Measurements from ENCODE around the gene CFAP53. TPM values are rescaled to one million over a fixed set of nuclear protein-coding genes. Genes with fewer than 3 reads are reported as not detected.

The CFAP53 gene
- total and polyA plus RNA-seq, 2 of the 13 experiments (the other 11 are each of a cell fraction or from before 2014, with no cell fraction given), result 0.05 to 0.07 TPM

DNA sequence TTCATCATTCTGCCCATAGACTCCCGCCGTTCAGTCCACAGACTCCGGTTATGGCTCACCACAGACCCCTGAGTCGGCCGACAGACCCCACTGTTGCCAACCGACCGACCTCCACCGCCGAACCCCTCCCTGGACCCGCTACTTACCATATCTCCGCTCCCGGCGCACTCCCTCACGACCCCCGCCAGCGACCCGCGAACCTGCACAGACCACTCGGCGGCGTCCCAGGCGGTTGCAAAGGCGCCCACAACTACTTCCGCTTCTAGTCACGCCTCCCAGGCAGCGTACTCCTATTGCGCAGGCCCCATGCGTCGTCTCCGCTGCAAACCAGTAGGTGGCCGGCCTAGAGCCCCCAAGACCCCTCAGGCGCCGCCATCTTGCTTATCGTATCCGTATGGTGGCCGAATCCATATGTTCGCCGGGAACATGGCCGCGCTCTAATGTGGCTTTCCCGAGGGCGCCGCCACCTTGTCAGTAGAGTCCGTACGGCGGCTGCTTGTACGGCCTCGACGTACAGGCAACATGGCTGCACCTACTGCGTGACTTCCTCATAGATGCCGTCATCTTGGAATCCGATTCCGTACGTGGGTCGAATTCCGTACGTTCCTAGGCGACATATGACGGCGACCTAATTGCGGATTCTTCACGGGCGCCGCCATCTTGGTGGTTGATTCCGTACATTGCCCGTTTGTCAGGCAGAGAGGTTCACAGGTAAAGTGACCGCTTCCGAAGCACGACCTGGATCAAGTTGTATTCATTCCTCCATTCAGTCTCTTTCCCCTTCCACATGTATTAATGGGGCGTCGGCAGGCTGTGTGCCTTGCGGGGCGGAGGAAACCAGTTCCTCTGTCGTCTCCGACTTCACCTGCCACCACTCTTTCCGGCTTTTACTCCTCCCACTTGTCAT lies 21.4 kb upstream of the CFAP53 start, which contains the start of gene CXXC1 (continued):
- TF ChIP-seq, protein P1, sequence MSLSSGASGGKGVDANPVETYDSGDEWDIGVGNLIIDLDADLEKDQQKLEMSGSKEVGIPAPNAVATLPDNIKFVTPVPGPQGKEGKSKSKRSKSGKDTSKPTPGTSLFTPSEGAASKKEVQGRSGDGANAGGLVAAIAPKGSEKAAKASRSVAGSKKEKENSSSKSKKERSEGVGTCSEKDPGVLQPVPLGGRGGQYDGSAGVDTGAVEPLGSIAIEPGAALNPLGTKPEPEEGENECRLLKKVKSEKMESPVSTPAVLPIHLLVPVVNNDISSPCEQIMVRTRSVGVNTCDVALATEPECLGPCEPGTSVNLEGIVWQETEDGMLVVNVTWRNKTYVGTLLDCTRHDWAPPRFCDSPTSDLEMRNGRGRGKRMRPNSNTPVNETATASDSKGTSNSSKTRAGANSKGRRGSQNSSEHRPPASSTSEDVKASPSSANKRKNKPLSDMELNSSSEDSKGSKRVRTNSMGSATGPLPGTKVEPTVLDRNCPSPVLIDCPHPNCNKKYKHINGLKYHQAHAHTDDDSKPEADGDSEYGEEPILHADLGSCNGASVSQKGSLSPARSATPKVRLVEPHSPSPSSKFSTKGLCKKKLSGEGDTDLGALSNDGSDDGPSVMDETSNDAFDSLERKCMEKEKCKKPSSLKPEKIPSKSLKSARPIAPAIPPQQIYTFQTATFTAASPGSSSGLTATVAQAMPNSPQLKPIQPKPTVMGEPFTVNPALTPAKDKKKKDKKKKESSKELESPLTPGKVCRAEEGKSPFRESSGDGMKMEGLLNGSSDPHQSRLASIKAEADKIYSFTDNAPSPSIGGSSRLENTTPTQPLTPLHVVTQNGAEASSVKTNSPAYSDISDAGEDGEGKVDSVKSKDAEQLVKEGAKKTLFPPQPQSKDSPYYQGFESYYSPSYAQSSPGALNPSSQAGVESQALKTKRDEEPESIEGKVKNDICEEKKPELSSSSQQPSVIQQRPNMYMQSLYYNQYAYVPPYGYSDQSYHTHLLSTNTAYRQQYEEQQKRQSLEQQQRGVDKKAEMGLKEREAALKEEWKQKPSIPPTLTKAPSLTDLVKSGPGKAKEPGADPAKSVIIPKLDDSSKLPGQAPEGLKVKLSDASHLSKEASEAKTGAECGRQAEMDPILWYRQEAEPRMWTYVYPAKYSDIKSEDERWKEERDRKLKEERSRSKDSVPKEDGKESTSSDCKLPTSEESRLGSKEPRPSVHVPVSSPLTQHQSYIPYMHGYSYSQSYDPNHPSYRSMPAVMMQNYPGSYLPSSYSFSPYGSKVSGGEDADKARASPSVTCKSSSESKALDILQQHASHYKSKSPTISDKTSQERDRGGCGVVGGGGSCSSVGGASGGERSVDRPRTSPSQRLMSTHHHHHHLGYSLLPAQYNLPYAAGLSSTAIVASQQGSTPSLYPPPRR (CRISPR knock-in tag; IDR thresholded peaks at IDR 0.05; ENCODE audit: borderline replicate concordance), result peak; percentile 37; the same call in 1 of the 2 replicates
- TF ChIP-seq ZNF20 (CRISPR knock-in tag; IDR thresholded peaks at IDR 0.05), result no peak
- peak; percentile 57; the same call in 1 of the 2 replicates for TF ChIP-seq ZFP1 (CRISPR knock-in tag; IDR thresholded peaks at IDR 0.05)
- TF ChIP-seq ZNF766 (CRISPR knock-in tag; IDR thresholded peaks at IDR 0.05; ENCODE audit: borderline replicate concordance), result no peak; the same call in 1 of the 2 replicates
- TF ChIP-seq ONECUT2 (CRISPR knock-in tag; IDR thresholded peaks at IDR 0.05), result no peak
- peak; percentile 19; the same call in 1 of the 2 replicates for TF ChIP-seq ZBTB38 (CRISPR knock-in tag; IDR thresholded peaks at IDR 0.05)
- 0 out of 2 replicates have a peak, but pooled peaks have one; percentile 31 for TF ChIP-seq MYNN (CRISPR knock-in tag; IDR thresholded peaks at IDR 0.05; ENCODE audit: low read depth)
- TF ChIP-seq, protein P2, sequence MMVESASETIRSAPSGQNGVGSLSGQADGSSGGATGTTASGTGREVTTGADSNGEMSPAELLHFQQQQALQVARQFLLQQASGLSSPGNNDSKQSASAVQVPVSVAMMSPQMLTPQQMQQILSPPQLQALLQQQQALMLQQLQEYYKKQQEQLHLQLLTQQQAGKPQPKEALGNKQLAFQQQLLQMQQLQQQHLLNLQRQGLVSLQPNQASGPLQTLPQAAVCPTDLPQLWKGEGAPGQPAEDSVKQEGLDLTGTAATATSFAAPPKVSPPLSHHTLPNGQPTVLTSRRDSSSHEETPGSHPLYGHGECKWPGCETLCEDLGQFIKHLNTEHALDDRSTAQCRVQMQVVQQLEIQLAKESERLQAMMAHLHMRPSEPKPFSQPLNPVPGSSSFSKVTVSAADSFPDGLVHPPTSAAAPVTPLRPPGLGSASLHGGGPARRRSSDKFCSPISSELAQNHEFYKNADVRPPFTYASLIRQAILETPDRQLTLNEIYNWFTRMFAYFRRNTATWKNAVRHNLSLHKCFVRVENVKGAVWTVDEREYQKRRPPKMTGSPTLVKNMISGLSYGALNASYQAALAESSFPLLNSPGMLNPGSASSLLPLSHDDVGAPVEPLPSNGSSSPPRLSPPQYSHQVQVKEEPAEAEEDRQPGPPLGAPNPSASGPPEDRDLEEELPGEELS (CRISPR knock-in tag; IDR thresholded peaks at IDR 0.05), result peak; percentile 12; the same call in 1 of the 2 replicates
- peak; percentile 57; the same call in 1 of the 2 replicates for TF ChIP-seq DMAP1 (CRISPR knock-in tag; IDR thresholded peaks at IDR 0.05)
- TF ChIP-seq, protein P3, sequence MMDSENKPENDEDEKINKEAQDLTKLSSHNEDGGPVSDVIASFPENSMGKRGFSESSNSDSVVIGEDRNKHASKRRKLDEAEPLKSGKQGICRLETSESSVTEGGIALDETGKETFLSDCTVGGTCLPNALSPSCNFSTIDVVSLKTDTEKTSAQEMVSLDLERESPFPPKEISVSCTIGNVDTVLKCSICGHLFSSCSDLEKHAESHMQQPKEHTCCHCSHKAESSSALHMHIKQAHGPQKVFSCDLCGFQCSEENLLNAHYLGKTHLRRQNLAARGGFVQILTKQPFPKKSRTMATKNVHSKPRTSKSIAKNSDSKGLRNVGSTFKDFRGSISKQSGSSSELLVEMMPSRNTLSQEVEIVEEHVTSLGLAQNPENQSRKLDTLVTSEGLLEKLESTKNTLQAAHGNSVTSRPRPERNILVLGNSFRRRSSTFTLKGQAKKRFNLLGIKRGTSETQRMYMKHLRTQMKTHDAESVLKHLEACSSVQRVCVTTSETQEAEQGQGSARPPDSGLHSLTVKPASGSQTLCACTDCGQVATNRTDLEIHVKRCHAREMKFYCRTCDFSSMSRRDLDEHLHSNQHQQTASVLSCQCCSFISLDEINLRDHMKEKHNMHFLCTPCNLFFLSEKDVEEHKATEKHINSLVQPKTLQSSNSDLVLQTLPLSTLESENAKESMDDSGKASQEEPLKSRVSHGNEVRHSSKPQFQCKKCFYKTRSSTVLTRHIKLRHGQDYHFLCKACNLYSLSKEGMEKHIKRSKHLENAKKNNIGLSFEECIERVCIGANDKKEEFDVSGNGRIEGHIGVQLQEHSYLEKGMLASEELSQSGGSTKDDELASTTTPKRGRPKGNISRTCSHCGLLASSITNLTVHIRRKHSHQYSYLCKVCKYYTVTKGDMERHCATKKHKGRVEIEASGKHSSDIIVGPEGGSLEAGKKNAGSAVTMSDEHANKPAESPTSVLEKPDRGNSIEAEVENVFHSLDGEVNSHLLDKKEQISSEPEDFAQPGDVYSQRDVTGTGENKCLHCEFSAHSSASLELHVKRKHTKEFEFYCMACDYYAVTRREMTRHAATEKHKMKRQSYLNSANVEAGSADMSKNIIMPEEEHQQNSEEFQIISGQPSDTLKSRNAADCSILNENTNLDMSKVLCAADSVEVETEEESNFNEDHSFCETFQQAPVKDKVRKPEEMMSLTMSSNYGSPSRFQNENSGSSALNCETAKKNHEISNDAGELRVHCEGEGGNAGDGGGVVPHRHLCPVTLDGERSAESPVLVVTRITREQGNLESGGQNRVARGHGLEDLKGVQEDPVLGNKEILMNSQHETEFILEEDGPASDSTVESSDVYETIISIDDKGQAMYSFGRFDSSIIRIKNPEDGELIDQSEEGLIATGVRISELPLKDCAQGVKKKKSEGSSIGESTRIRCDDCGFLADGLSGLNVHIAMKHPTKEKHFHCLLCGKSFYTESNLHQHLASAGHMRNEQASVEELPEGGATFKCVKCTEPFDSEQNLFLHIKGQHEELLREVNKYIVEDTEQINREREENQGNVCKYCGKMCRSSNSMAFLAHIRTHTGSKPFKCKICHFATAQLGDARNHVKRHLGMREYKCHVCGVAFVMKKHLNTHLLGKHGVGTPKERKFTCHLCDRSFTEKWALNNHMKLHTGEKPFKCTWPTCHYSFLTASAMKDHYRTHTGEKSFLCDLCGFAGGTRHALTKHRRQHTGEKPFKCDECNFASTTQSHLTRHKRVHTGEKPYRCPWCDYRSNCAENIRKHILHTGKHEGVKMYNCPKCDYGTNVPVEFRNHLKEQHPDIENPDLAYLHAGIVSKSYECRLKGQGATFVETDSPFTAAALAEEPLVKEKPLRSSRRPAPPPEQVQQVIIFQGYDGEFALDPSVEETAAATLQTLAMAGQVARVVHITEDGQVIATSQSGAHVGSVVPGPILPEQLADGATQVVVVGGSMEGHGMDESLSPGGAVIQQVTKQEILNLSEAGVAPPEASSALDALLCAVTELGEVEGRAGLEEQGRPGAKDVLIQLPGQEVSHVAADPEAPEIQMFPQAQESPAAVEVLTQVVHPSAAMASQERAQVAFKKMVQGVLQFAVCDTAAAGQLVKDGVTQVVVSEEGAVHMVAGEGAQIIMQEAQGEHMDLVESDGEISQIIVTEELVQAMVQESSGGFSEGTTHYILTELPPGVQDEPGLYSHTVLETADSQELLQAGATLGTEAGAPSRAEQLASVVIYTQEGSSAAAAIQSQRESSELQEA (CRISPR knock-in tag; IDR thresholded peaks at IDR 0.05; ENCODE audit: not compliant biosample characterization), result peak; percentile 66
- TF ChIP-seq ATM (IDR thresholded peaks at IDR 0.05; ENCODE audit: borderline replicate concordance), result no peak
- TF ChIP-seq NFRKB (IDR thresholded peaks at IDR 0.05), result no peak
